C4-2B (cell line): Measurements from ENCODE around the gene KRT3.

Source experiments
- H3K27ac ChIP-seq: fragments of 450-650 bp; 2 replicates; pipeline ENCODE4 v1.5.1; 2017
- CTCF ChIP-seq: fragments of 450-650 bp; conservative IDR thresholded peaks from 2 replicates; pipeline ENCODE4 v1.5.1; 2017; ENCODE audit warnings: mild to moderate bottlenecking
- ZFX ChIP-seq: fragments of 450-650 bp; IDR thresholded peaks from 2 replicates; pipeline ENCODE4 v1.6.1; 2017

Gene KRT3

GRCh38 chr12:52831251-52831650, 35.3 kb upstream of the KRT3 start:
- no peak overlapping the region for H3K27ac ChIP-seq
- no peak for TF ChIP-seq ZFX

GRCh38 chr12:52829986-52830770, 34.3 kb upstream of the KRT3 start:
- TF ChIP-seq CTCF, result no peak
- no peak for TF ChIP-seq ZFX

DNA sequence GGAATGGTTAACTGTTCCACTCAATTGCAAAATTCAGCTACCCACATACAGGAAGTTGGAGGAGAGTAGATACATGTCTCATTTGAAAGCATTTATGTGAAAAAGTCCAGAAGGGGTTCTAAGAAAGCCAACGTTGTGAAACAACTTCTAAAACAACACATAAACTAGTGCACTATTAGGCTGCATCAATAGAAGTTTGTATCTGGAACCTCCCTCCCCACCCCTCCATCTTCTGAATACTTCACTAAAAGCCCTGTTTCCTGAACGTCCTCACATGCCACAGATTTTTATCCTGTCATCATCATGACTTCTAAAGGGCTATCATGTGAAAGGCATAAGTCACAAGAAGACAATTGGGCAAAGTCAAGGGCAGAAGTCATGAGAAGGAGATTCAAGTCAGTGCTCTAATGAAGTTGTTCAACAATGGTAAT, 32.7 kb upstream of the KRT3 start:
- H3K27ac ChIP-seq, result no peak overlapping the region
- no peak for TF ChIP-seq CTCF
- no peak for TF ChIP-seq ZFX

More at GRCh38 chr12:52829986-52830770, 34.3 kb upstream of the KRT3 start:
- H3K27ac ChIP-seq, result no peak overlapping the region

DNA sequence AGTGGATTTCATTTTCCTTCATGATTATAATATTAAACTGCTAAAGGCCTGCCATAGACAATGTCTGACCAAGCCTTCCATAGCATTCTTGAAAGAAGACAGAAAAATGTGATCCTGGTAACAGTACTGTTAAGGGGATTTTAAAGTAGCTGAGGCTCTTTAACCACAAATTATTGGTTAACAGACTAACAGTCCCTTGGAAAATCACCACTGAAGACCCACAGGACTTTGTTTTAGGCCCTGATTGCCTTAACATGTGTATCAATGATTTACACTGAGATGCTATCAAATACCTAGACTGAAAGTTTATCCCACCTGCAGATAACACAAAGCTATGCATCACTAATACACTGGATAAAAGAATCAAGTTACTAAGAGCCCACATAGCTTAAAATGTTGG, 32.2 kb upstream of the KRT3 start:
- TF ChIP-seq ZFX (no peak), CTCF (no peak)
- H3K27ac ChIP-seq, result no peak overlapping the region

DNA sequence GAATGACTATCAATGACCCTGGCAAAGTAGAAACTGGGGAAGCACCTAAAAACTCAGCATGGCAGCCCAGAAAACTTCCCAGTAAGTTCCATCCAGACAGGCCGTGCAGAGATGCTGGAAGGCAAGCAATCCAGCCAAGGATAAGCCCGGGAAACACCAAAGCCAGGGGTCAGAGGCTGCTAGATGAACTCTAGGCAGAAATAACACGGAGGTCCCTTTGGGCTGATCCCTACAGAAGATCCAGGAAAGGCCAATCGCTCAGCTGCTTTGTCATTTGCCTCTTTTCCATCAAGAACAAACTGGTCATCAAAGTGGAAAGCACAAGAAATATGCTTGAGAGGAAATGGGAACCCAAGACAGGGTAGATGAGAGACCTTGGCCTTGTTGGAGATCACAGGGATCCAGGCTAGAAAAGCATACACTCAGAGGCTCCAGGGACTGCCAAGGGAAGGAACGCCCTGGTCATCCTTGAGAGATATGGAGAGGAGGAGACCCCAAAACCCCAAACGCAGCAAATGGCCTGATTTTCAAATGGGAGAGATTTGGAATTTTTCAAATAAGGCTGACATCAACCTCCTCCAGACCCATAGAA, 31.7 kb upstream of the KRT3 start:
- TF ChIP-seq CTCF, result no peak
- no peak for TF ChIP-seq ZFX
- H3K27ac ChIP-seq, result no peak overlapping the region

GRCh38 chr12:52826611-52827498, 30.9 kb upstream of the KRT3 start:
- TF ChIP-seq CTCF (no peak), ZFX (no peak)
- no peak overlapping the region for H3K27ac ChIP-seq

DNA sequence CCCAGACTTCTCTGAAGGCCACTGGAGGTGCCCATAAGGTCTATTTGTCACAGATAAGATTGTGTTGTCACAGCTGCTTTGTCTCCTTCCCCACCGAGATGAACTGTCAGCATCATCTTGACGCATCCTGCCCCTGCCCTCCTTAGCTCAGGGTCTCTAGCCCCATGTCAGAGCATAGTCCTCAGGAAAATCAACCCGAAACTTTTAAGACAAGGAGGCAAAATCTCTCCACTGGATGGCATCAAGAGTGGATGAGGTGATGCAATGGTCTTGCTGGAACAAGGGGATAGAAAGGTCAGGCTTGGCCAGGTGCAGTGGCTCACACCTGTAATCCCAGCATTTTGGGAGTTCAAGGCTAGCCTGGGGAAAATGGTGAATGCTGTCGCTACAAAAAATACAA, 30.0 kb upstream of the KRT3 start:
- TF ChIP-seq ZFX (no peak), CTCF (no peak)
- no peak overlapping the region for H3K27ac ChIP-seq
